GM06990 (cell line): ENCODE measurements around the gene PDX1.

ENCODE experiments used
- DNase-seq: peaks from one replicate; pipeline ENCODE4 v3.0.0-alpha.2; 2011; ENCODE audit not compliant: insufficient read length; ENCODE audit errors: extremely low read depth
- H3K27me3 ChIP-seq: replicated peaks from 2 replicates; pipeline ENCODE4 v1.6.0; 2011; ENCODE audit warnings: low read length; ENCODE audit not compliant: control insufficient read depth, insufficient read depth
- H3K36me3 ChIP-seq: 2 replicates; pipeline ENCODE4 v1.5.1; 2011; ENCODE audit warnings: low read length; ENCODE audit not compliant: control insufficient read depth, insufficient read depth
- H3K4me3 ChIP-seq: replicated peaks from 2 replicates; pipeline ENCODE4 v1.5.1; 2011; ENCODE audit warnings: low read depth, mild to moderate bottlenecking, control low read depth, low read length
- TF ChIP-seq, protein P1 (sequence below): IDR thresholded peaks from 2 replicates; pipeline ENCODE4 v1.5.1; 2011; ENCODE audit warnings: low read length, control low read depth, mild to moderate bottlenecking, inconsistent platforms; ENCODE audit not compliant: insufficient read depth, poor library complexity, severe bottlenecking

PDX1 gene

DNA sequence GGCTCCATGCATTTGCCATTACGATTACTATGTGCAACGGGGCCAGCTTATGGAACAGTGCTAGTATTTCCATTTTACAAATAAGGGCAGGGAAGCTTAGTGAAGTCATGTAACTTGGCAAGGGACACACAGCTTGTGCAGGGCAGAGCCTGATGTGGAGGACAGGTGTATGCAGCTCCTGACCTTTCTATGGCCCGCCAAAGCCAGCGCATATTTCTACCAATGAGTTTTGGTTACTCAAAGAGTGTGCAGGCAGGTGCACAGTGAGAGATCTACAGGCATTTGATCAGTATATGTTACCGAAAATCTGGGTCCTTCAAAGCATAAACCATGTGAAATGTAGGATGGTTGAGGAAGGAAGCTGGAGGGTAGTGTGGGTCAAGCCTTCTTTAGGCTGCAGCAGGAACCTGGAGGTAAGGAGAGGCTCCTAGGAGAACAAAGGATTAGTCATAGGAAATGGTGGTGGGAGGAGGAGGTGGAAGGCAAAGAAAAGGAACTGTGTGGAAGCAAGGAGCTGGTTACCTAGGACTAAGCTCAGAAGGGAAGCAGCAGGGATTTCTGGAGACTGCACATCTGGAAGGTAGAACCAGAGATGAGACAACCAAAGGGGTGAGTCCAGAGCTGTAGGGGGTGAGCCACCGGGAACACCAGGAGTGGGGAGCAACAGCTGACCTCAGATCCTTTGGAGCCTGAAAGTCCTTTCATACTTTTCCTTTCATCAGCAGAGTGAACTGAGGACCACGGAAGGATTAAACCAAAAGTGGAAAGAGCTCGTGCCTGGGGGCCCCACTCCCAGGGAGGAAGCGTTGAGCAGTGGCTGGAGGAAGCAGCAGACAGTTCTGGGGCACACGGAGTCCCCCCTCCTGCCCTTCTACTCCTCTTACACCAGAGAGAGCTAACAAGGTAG lies 4.2 kb upstream of the PDX1 start:
- TF ChIP-seq, protein P1, sequence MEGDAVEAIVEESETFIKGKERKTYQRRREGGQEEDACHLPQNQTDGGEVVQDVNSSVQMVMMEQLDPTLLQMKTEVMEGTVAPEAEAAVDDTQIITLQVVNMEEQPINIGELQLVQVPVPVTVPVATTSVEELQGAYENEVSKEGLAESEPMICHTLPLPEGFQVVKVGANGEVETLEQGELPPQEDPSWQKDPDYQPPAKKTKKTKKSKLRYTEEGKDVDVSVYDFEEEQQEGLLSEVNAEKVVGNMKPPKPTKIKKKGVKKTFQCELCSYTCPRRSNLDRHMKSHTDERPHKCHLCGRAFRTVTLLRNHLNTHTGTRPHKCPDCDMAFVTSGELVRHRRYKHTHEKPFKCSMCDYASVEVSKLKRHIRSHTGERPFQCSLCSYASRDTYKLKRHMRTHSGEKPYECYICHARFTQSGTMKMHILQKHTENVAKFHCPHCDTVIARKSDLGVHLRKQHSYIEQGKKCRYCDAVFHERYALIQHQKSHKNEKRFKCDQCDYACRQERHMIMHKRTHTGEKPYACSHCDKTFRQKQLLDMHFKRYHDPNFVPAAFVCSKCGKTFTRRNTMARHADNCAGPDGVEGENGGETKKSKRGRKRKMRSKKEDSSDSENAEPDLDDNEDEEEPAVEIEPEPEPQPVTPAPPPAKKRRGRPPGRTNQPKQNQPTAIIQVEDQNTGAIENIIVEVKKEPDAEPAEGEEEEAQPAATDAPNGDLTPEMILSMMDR, result no peak
- Histone ChIP-seq H3K4me3 (no peak overlapping the region), H3K27me3 (no peaks in the 10 kb centered on the region; the same call in 1 of the 2 replicates), H3K36me3 (no peaks in the 10 kb centered on the region)
- no peak for DNase-seq

DNA sequence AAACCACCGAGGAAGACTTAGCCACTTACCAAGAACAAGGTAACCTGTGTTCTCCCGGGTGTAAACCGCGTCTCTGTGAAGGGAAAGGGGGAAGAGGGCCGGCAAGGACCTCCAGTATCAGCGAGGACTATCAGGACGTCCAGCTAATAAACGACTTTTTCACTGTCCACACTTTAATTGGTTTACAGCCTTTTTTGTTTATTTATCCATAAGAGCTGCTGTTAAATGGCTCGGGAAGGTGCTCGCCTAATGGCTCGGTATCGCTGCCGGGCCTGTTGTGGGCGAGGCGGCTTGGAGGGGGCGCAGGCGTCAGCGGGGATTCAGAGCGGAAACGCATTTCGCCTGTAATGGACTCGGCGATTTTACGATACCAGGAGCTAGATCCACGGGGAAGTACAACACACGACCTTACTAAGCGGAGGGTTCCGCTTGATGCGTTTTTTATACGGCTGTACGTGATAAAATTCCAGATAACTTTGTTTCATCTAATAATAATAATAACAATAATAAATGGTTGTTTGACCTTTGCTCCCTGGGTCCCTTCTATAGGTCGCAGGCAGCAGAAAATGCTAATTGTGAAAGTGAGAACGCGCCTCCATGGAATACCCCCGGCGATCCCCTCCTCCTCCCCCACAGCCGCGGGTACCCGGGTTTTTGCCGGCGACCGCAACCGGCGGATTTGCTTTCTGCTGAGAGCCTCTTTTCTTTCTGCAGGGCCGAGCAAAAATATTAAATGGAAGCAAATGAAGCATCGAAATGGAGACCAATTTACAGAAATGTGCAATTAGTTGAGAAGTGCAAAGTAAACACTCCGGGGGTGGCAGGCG lies 2.5 kb upstream of the PDX1 start:
- Histone ChIP-seq H3K4me3 (no peak overlapping the region; the same call in none of the 2 replicates), H3K36me3 (no peaks in the 10 kb centered on the region), H3K27me3 (no peaks in the 10 kb centered on the region; the same call in 1 of the 2 replicates)
- TF ChIP-seq, protein P1, result no peak
- no peak for DNase-seq

DNA sequence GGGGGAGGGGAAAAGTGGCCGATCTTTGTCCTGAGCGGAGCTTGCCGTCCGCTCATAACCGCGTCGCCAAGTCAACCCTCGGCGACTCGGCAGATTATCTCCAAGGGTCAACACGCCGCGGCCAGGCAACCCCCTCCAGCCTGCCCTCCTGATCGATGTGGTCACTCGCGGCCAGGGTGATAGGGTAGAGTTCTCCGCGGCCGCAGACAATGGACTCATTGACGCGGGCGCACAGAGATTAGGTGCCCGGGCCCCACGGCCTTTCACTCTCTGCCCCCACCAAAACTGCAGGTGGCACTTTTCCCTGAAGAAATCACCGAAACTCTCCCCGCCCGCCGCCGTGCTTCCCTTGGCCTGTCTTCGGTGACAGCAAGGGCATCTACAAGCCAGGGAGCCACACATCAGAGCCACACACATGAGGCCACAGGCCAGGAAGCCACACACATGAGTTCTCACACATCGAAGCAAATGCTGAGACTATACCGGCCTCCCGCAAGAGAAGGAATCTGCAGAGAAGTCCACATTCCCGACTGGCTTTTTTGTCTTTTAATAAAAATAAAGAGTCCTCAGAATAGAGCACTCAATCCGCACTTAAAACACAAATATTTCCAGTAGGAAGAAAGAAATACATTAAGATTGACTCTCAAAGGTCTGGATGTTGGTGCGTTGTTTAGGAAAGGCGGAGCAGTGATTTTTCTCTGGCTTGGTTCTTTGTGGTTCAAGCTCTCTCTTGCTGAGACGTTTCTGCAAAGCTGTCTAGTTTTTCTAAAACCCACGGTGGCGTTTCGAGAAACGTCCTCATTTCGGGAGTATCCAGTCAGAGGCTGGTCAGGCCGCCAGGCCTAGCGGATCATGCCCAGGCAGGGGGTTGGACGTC lies 1.5 kb upstream of the PDX1 start:
- Histone ChIP-seq H3K27me3 (no peaks in the 10 kb centered on the region; the same call in 1 of the 2 replicates), H3K4me3 (no peak overlapping the region; the same call in 1 of the 2 replicates), H3K36me3 (no peaks in the 10 kb centered on the region)
- no peak for DNase-seq
- TF ChIP-seq, protein P1, result no peak

DNA sequence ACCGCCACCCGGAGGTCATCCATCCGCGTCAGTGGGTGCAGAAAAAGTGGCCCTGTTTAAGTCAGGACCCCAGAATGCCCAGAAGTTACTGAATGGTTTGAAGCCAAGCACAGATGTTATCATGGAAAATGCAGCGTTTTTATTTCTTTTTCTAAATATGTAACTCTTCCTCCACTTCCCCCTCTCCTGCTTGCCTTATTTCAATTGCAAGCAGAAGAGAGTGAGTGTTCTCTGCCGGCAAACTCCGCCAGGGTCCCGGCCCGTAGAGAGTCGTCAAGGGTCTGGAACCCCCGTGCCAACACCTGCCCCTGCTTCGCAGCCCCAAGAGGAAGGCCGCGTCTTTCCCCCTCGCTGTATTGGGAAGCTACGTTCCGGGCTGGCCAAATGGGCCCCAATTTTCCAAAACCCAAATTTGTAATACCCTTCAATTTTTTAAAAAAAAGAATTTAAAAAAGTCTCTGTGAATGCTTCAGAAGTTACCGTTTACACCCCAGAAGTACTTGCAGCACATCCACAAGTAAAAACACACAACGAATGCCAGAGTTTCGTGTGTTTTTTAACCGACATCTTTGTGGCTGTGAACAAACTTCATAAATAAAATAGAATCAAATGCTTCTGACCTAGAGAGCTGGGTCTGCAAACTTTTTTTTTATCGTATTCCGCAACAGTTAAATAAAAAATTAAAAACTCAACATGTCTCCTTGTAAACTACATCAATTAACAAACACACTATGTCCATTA lies 712 bp upstream of the PDX1 start:
- Histone ChIP-seq H3K27me3 (no peaks in the 10 kb centered on the region; the same call in 1 of the 2 replicates), H3K4me3 (no peak overlapping the region), H3K36me3 (no peaks in the 10 kb centered on the region)
- no peak for DNase-seq
- TF ChIP-seq, protein P1, result no peak

DNA sequence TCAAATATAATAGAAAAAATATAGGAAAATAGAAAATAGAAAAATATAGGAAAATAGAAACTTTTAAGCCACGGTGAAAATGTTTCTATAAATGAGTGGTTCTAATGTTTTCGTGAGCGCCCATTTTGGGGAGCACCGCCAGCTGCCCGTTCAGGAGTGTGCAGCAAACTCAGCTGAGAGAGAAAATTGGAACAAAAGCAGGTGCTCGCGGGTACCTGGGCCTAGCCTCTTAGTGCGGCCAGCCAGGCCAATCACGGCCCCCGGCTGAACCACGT lies 204 bp upstream of the PDX1 start:
- Histone ChIP-seq H3K27me3 (no peaks in the 10 kb centered on the region; the same call in 1 of the 2 replicates), H3K4me3 (peak overlapping the region; percentile 38), H3K36me3 (no peaks in the 10 kb centered on the region)
- TF ChIP-seq, protein P1, result no peak
- no peak for DNase-seq
